GM19438 (cell line): ENCODE results near the gene KLHL29.

Experiments
- ATAC-seq: cut with Tn5 transposase; IDR thresholded peaks from one replicate; pipeline ENCODE4 v1.9.1; 2021; ENCODE audit warnings: low read depth; ENCODE audit not compliant: unreplicated experiment

The KLHL29 gene

DNA sequence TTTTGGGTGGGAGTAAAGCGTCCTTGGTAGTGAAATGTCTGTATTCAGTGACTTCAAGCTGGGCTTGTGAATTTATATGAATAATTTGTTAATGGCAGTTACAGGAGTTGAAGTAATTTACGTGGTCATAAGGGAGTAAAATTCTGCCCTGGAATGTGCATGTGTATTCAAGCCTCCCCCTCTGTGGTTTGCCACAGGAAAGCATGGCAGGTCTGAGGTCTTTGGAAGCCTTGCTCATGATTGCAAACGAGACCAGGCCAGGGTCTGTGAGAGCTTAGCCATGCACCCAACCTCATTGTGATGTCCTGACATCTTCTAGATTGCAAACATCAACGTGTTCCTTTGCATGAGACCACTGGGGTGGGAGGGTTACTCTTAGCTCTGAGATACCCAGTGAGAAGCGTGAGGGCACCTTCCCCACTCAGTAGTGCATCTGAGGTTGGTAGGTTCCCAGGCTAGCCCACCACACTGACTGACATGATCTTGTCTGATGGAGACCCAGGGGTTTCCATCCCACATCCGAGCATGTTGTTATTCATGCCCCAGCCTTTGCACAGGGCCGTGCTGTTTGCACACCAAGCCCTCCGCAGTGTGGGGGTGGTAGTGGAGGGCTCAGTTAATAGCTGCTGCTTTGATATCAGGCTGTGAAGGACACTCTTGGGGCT lies 216.5 kb downstream of the KLHL29 start:
- ATAC-seq = no peak

DNA sequence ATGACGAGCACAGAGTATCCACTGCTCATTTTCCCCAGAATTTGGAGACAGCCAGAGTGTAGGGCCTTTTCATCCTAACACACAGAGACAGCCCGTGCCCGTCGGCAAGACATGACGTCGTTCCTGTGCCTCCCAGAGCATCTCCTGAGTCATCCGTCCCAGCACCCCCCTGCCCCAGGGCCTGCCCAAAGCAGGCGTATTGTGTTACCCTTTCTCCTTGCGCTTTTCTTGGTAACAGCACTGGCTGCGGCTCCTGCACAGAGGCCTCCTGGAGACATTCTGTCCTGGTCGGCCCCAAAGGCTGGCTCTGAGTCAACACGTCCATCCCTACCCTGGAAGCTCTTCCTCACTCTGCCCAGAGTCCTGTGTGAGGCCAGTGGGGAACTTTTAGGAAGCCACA lies 217.1 kb downstream of the KLHL29 start:
- no peak for ATAC-seq

- no peak for ATAC-seq
These were observed 218.2 kb downstream of the KLHL29 start for GRCh38 chr2:23603156-23603555.

DNA sequence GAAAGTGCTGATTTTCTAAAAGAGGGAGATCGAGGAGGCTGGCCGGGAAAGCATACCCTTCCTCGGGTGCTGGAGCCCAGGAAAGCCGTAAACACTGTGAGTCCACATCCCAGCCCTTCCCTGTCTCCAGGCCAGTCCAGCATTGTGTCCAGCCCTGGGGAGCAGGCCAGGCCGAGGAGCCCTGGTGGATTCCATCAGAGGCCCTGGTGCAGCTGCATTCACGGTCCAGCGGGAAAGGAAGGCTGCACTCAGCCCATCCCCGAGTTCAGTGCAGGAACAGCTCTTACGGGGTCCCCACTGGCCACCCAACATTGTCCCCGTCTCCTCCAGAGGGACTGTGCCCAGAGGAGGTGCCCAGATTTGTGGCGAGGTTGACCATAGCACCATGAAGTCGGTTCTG lies 218.6 kb downstream of the KLHL29 start:
- no peak for ATAC-seq

- ATAC-seq = no peak
These were observed 219.8 kb downstream of the KLHL29 start for GRCh38 chr2:23604731-23605130.

DNA sequence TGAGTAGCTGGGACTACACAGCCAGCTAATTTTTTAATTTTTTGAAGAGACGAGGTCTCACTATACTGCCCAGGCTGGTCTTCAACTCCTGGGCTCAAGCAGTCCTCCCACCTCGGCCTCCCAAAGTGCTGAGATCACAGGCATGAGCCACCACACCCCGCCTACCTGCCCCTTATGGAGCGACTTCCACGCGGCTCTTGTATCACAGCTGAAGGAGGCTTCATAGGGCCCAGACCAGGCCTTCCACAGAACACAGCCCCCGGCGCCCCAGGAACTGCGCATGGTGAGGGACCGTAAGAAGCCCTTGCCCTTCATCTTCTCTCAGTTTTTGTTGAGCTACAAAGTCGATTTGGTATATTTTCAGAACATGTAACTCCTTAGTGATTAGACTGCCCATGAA lies 220.3 kb downstream of the KLHL29 start:
- ATAC-seq = no peak

DNA sequence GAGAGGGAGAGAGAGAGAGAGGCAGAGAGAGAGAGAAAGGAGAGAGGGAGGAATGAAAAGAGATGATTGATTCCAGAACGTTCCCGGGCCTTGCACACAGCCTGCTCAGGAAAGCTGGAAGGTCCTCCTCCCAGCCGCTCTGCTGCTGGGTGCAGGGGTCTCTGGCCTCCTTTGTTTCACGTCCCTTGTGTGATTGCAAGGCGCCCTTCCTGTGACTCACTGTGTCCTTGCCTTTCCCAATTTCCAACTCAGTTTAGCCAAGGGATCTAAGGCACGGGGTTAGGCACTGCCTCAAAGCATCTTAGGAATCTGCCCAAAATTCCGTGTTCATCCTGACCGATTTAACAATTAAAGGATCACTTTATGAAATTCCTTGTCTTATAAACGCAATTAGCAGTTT lies 221.2 kb downstream of the KLHL29 start:
- no peak for ATAC-seq

- ATAC-seq = no peak
These were observed 222.0 kb downstream of the KLHL29 start for GRCh38 chr2:23606968-23607367.

DNA sequence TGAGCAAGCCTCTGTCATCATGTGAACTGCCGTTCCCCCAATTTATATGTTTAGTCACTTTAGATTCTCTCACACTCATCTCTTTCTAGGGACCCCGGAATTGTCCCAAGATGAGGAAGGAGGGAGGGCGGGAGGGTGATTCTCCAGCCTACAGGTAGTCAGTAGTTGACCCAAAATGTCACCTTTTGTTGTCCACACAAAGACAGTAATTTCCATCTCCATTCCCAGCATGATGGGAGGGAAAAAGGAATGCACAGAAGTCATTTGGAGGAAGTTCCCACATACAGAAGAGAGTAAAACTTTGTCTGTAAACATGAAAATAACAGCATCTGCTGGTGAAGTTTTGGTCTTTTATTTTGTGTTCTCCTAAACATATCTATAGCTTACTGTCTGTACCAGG lies 222.9 kb downstream of the KLHL29 start:
- ATAC-seq = no peak

GRCh38 chr2:23609254-23609653 lies 224.3 kb downstream of the KLHL29 start:
- ATAC-seq = no peak

DNA sequence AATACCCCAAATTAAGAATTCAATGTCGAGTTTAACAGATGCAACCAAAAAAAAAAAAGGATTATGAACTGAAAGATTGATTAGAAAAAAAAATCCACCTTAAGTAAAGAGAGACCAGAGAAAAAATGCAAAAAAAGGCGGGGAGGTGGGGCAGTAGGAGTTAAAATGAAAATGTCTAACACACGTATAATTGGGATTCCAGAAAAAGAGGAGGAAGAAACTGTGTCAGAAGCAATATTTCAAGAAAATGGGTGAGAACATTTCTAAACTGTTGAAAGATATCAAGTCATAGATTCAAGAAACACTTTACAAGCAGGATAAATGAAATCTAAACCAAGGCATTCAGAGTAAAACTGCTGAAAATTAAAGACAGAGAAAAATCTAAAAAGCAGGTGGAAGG lies 226.9 kb downstream of the KLHL29 start:
- no peak for ATAC-seq

DNA sequence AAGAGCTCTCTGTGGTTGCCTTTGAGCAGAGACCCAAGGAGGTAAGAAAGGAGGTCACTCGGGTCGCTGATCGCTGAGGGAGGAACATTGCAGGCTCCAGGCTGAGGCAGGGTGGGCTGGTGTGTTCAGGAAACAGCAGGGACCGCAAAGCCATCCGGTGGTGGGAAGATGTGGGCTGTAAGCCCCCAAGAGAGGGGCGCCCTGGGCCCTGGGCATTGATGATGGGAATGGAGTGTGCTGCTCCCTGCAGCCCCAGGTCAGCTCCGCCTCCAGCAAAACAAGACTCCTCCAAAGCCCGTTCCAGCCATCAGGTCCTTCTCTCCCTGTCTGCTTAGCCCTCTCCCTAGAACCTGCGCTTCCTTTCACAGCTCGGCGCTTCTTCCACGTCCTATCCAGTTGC lies 229.7 kb downstream of the KLHL29 start:
- ATAC-seq = no peak

DNA sequence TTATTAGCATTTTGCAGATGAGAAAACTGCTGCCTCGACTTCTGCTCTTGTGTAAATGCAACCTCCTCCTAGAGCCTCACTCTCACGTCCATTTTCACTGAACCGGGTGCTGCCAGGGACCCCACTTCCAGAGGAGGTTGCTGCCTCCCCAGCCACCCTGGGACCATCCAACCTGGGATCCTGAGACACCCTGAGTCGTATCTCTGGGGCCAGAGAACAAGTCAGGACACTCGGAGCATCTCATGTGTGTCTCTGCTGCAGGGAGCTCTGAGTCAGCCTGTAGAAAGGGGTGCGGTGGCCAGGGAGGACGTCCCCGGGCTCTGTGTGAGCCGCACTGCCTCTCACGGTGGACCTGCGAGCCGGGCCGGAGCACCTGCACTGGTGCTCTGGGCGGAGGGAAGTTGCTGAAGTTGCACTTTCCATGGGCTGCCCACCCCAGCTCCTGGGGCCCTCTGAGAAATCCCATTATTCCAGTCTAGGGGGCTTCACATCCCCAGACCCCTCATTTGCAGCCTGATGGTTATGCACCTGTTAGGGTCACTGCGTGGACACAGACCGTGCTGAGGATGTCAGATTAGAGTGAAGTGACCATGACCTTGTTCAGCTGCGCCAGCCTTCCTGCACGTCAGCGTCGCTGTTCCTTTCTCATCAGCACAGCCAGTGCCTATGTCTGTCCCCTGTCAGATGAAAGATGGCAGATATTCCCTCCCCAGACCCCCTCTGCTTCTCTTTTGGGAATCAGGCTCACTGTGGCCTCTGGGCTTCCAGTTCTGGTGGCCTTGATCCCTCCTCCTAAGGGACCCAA lies 230.4 kb downstream of the KLHL29 start:
- no peak for ATAC-seq

- no peak for ATAC-seq
These were observed 231.7 kb downstream of the KLHL29 start for GRCh38 chr2:23616630-23617029.

- no peak for ATAC-seq
These were observed 232.3 kb downstream of the KLHL29 start for GRCh38 chr2:23617167-23617810.

DNA sequence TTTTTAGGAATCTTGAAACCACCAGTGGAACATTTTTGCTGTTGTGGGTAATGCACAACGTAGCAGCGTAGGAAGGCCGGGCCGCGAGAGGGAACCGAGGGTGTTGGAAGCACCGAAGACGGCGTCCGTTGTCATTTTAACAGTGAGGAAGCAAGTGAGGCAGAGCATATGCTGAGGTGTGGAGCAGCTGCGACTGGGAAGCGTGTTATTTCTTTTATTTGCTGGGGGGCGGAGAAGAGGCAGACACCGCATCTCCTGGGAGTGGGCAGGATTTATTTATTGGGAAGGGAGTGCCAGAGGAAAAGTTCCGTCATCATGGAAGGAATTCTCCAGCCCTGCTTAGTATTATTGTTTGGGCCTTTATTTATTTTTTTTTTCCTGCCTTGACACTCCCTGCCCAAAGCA lies 232.8 kb downstream of the KLHL29 start:
- ATAC-seq = no peak

DNA sequence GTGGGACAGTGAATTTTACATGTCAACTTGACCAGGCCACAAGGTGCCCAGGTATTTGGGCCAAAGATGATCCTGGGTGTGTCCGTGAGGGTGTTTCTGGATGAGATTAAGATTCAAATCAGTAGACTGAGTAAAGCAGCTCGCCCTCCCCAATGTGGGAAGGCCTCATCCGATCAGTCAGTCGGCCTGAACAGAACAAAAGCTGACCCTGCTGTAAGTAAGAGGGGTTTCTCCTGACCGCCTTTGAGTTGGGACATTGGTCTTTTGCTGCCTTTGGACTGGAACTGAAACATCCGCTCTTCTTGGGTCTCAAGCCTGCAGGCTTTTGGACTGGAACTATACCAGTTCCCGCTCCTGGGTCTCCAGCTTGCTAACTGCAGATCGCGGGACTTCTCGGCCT lies 233.3 kb downstream of the KLHL29 start:
- ATAC-seq = no peak

DNA sequence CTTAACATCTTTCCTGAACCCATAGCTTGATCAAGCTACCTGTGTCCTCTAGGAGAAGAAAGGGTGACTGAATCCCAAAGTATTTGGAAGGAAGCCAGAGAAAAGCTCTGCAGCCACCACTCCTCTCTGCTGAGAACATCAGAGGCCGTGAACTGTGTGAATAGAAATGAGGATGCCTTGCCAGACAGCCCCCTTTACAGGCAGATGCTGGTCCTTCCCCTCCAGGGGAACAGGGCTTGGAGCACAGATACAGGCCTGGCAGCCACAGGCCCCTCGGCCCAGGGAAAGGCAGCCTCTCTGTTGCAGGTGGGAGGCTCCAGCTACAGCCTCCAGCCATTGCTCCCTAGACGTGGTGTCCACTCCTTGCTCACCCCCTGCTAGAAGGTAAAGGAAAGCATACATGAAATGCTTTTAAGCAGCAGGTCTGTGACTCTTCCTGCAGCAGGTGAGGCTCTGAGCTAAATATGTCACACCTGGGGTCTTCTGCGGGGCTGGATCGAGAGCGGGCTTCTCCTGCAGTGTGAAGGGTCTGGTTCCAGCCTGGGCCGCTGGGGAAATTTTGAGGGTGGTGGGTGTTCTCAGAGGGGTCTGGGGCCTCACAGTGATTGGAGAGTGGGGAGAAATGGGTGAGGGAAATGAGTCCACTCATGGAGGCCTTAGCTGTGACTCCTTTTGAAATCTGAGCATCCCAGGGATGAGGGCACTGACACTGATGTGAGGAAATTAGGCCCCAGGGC lies 234.0 kb downstream of the KLHL29 start:
- ATAC-seq = no peak

DNA sequence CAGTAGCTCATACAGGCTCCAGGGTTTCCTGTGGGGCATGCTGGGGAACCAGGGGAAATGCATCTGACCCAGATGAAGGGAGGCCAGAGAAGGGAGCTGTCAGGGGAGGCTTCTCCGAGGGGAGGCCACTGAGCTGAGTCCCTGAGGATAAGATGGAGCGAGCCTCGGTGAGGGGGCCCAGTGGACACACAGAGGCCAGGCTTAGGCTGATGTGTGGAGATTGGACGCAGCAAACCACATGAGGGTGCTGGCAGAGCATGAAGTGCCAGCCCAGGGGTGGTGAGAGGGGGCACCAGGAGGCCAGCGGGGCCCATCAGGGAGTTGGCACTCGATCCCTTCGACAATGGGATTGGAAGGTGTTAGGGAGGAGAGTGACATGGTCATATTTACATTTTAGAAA lies 235.0 kb downstream of the KLHL29 start:
- no peak for ATAC-seq

DNA sequence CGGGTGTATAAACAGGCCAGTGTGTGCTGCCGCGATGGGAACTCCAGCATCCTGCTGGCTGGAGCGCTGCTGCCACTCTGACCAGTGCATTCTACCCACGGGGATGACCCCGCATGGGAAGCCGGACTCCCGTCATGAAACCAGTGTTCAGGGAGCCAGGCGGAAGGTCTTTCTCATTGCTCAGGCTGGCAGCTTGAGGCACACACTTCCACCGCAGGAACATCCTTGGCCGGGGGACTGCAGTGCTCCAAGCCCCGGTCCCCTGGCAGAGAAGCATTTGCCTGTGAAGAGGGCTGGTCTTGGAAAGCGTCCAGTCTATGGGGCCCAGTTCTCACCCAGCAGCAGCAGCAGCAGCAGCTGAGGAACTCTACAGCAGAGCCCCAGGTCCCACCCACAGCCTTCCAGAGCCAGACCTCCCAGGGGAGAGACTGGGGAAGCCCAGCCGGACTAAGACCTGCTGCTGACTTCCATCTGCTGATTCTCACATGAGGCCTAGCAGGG lies 235.9 kb downstream of the KLHL29 start:
- no peak for ATAC-seq

DNA sequence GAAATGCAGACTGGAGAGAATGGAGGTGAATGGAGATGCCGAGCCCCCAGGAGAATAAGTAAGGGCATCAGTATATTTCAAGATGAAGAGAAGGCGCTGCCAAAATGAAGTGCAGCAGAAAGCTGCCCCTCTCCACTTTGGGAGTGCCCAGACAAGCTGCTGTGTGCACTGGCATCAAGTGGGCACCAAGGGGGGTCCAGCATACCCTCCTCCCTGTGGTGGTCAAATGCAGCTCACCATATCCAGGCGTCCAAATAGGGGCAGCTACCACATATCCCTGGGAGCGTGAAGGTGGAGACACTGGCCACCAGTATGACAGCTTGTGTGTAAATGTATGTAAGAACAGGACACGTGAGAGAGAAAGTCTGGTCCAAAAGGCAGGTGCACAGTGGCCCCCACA lies 236.6 kb downstream of the KLHL29 start:
- ATAC-seq = no peak
